Glomerular visceral epithelial cell (primary cell): ENCODE results near the gene CERT1.
"Not testable (repeated sequence)": the region's sequence is repeated elsewhere in the genome, so short reads cannot be mapped to it uniquely, and the experiment has no call there.

Experiments used
- DNase-seq: peaks from one replicate; pipeline ENCODE4 v3.0.0-alpha.2; 2016; ENCODE audit errors: extremely low spot score

CERT1 gene

GRCh38 chr5:75522542-75522941, 11.1 kb upstream of the CERT1 start:
- DNase-seq: no peak

- no peak for DNase-seq
These were observed 10.6 kb upstream of the CERT1 start for GRCh38 chr5:75522025-75522424.

GRCh38 chr5:75521195-75521594, 9.8 kb upstream of the CERT1 start:
- no peak for DNase-seq

- DNase-seq: no peak
These were observed 8.3 kb upstream of the CERT1 start for GRCh38 chr5:75519761-75520160.

GRCh38 chr5:75514323-75514722, 2.9 kb upstream of the CERT1 start:
- no peak for DNase-seq

GRCh38 chr5:75513841-75514240, 2.4 kb upstream of the CERT1 start:
- no peak for DNase-seq

GRCh38 chr5:75512383-75513074, 1.1 kb upstream of the CERT1 start:
- no peak for DNase-seq

GRCh38 chr5:75510836-75511434, 494 bp downstream of the CERT1 start:
- DNase-seq: no peak

GRCh38 chr5:75510417-75510835, 1.0 kb downstream of the CERT1 start:
- DNase-seq: peak; percentile 44

- peak; percentile 50 for DNase-seq
These were observed 1.5 kb downstream of the CERT1 start for GRCh38 chr5:75509956-75510355.

GRCh38 chr5:75509546-75509945, 1.9 kb downstream of the CERT1 start:
- no peak for DNase-seq

GRCh38 chr5:75507841-75508240, 3.6 kb downstream of the CERT1 start:
- DNase-seq: no peak

- not testable (repeated sequence) for DNase-seq
These were observed 6.3 kb downstream of the CERT1 start for GRCh38 chr5:75505112-75505511.

- DNase-seq: not testable (repeated sequence)
These were observed 12.6 kb downstream of the CERT1 start for GRCh38 chr5:75498875-75499274.

GRCh38 chr5:75498208-75498777, 13.1 kb downstream of the CERT1 start:
- no peak for DNase-seq

GRCh38 chr5:75496026-75496425, 15.4 kb downstream of the CERT1 start:
- no peak for DNase-seq

- DNase-seq: no peak
These were observed 19.8 kb downstream of the CERT1 start for GRCh38 chr5:75491621-75492020.

GRCh38 chr5:75489847-75490246, 21.6 kb downstream of the CERT1 start:
- DNase-seq: not testable (repeated sequence)

- DNase-seq: no peak
These were observed 26.8 kb downstream of the CERT1 start for GRCh38 chr5:75484605-75485004.

GRCh38 chr5:75482482-75482881, 28.9 kb downstream of the CERT1 start:
- no peak for DNase-seq

- no peak for DNase-seq
These were observed 30.4 kb downstream of the CERT1 start for GRCh38 chr5:75481024-75481423.

- DNase-seq: no peak
These were observed 36.1 kb downstream of the CERT1 start for GRCh38 chr5:75475364-75475763.

- peak; percentile 54 for DNase-seq
These were observed 38.0 kb downstream of the CERT1 start for GRCh38 chr5:75473463-75473862.
